ENCODE measurements around the gene SH3D21.

DNA sequence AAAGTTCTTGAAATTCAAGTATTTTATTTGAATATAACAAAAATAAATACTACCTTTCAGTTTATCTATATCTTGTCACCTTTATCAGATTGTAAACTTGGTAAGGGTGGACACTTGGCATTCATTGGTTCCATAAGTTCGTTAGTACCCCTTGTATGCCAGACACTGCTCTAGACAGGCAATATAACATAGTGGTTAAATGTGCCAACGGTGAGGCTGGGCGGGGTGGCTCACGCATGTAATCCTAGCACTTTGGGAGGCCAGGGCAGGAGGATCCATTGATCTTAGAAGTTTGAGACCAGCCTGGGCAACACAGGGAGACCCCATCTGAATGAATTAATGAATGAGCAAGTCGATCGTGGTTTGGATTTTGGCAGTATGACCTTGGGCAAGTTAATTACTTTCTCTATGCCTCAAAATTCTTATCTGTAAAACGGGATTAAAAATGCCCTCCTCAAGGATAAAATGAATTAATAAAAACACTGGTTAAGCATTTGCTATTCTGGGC, 26.3 kb upstream of the SH3D21 start:
- TF ChIP-seq, protein P1, sequence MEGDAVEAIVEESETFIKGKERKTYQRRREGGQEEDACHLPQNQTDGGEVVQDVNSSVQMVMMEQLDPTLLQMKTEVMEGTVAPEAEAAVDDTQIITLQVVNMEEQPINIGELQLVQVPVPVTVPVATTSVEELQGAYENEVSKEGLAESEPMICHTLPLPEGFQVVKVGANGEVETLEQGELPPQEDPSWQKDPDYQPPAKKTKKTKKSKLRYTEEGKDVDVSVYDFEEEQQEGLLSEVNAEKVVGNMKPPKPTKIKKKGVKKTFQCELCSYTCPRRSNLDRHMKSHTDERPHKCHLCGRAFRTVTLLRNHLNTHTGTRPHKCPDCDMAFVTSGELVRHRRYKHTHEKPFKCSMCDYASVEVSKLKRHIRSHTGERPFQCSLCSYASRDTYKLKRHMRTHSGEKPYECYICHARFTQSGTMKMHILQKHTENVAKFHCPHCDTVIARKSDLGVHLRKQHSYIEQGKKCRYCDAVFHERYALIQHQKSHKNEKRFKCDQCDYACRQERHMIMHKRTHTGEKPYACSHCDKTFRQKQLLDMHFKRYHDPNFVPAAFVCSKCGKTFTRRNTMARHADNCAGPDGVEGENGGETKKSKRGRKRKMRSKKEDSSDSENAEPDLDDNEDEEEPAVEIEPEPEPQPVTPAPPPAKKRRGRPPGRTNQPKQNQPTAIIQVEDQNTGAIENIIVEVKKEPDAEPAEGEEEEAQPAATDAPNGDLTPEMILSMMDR (conservative IDR thresholded peaks at IDR 0.05 in 1 of 2, IDR thresholded peaks at IDR 0.05 in 1 of 2; ENCODE audit: extremely low read depth in 1 of 2, insufficient read depth in 1 of 2, low read depth in 1 of 2, low read length in 2 of 2) = no peak
- no peak for TF ChIP-seq EZH2 (IDR thresholded peaks at IDR 0.05; ENCODE audit: borderline replicate concordance, low read length)
